Middle frontal gyrus (tissue), 1 donor: ENCODE data around the gene BAHCC1.
A peak's percentile ranks its signal among the peaks of the same experiment; 100 is the strongest.

Experiments
- DNase-seq: peaks from one replicate; pipeline ENCODE4 v3.0.0-alpha.2; 2015; ENCODE audit warnings: low spot score; ENCODE audit errors: extremely low spot score

The BAHCC1 gene

GRCh38 chr17:81459864-81460263 lies 64.6 kb downstream of the BAHCC1 start:
- no peak for DNase-seq

GRCh38 chr17:81460856-81461460 lies 65.7 kb downstream of the BAHCC1 start:
- DNase-seq: no peak

- DNase-seq: no peak
These were observed 66.6 kb downstream of the BAHCC1 start for GRCh38 chr17:81461607-81462500.

- no peak for DNase-seq
These were observed 67.4 kb downstream of the BAHCC1 start for GRCh38 chr17:81462506-81463125.

- no peak for DNase-seq
These were observed 68.2 kb downstream of the BAHCC1 start for GRCh38 chr17:81463506-81463905.

GRCh38 chr17:81464586-81464985 lies 69.3 kb downstream of the BAHCC1 start:
- no peak for DNase-seq

GRCh38 chr17:81465910-81466309 lies 70.7 kb downstream of the BAHCC1 start:
- DNase-seq: no peak

- DNase-seq: no peak
These were observed 71.6 kb downstream of the BAHCC1 start for GRCh38 chr17:81466564-81467472.

- DNase-seq: no peak
These were observed 73.0 kb downstream of the BAHCC1 start for GRCh38 chr17:81468111-81468769.

- no peak for DNase-seq
These were observed 73.5 kb downstream of the BAHCC1 start for GRCh38 chr17:81468770-81469121.

- no peak for DNase-seq
These were observed 74.0 kb downstream of the BAHCC1 start for GRCh38 chr17:81469266-81469665.

- DNase-seq: no peak
These were observed 75.2 kb downstream of the BAHCC1 start for GRCh38 chr17:81470270-81470943.

- no peak for DNase-seq
These were observed 75.9 kb downstream of the BAHCC1 start for GRCh38 chr17:81470944-81471817.

- DNase-seq: peak; percentile 69
These were observed 76.7 kb downstream of the BAHCC1 start for GRCh38 chr17:81471818-81472456.

- no peak for DNase-seq
These were observed 77.8 kb downstream of the BAHCC1 start for GRCh38 chr17:81473019-81473418.

GRCh38 chr17:81474958-81475357 lies 79.7 kb downstream of the BAHCC1 start:
- DNase-seq: no peak

GRCh38 chr17:81476097-81476496 lies 80.8 kb downstream of the BAHCC1 start:
- DNase-seq: no peak

GRCh38 chr17:81476635-81477034 lies 81.4 kb downstream of the BAHCC1 start:
- DNase-seq: no peak

GRCh38 chr17:81477173-81477572 lies 81.9 kb downstream of the BAHCC1 start:
- no peak for DNase-seq
